HAP-1 (cell line): ENCODE measurements around the gene C5.
"Not testable (repeated sequence)": the region's sequence is repeated elsewhere in the genome, so short reads cannot be mapped to it uniquely, and the experiment has no call there.

Experiments
- DNase-seq, 2 experiments: peaks; one replicate each; pipeline ENCODE4 v3.0.0-alpha.2; 2016 to 2020; ENCODE audit warnings: low spot score in 2 of 2
- H3K27me3 ChIP-seq: fragments of 250-450 bp; sonication (Bioruptor Pico); 2 replicates; pipeline ENCODE4 v1.5.1; 2020; ENCODE audit warnings: low read depth, mild to moderate bottlenecking, moderate library complexity
- H3K36me3 ChIP-seq: fragments of 250-450 bp; sonication (Bioruptor Pico); replicated peaks from 2 replicates; pipeline ENCODE4 v1.5.1; 2020; ENCODE audit warnings: mild to moderate bottlenecking
- H3K4me1 ChIP-seq: fragments of 250-450 bp; sonication (Bioruptor Pico); 2 replicates; pipeline ENCODE4 v1.5.1; 2020; ENCODE audit warnings: mild to moderate bottlenecking
- H3K4me3 ChIP-seq: fragments of 250-450 bp; sonication (Bioruptor Pico); 2 replicates; pipeline ENCODE4 v1.5.1; 2020; ENCODE audit warnings: mild to moderate bottlenecking, moderate library complexity
- H3K9me3 ChIP-seq: fragments of 250-450 bp; sonication (Bioruptor Pico); 2 replicates; pipeline ENCODE4 v1.5.1; 2020; ENCODE audit warnings: mild to moderate bottlenecking, moderate library complexity
- in situ Hi-C: fragments of 300-500 bp; cut with MboI; formaldehyde crosslinking; loops from 3 replicates; pipeline ENCODE4 v1.14.3; 2020; ENCODE audit warnings: low sequenced_read_pairs, inconsistent platforms, mixed read lengths

C5 gene

DNA sequence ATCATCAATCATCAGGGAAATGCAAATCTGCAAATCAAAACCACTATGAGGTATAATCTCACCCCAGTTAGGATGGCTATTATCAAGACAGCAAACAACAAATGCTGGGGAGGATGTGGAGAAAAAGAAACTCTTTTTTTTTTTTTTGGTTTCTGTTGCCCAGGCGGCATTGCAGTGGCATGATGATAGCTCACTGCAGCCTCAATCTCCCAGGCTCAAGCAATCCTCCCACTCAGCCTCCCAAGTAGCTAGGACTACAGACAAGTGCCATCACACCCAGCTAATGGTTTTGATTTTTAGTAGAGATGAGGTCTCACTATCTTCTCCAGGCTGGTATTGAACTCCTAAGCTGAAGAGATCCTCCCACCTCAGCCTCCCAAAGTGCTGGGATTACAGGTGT is 19.3 kb upstream of the C5 start:
- in situ Hi-C loops = loop anchor here (10.0 kb wide), 2 partner anchors 85 to 315 kb away; no protein-coding TSS in a partner anchor
- no peaks in the 10 kb centered on the region for H3K36me3 ChIP-seq
- H3K4me1 ChIP-seq = peaks cover 7% of the 10 kb centered on the region
- no peaks in the 10 kb centered on the region for H3K27me3 ChIP-seq
- no peak overlapping the region for H3K4me3 ChIP-seq
- DNase-seq = no peak
- H3K9me3 ChIP-seq = no peaks in the 10 kb centered on the region

DNA sequence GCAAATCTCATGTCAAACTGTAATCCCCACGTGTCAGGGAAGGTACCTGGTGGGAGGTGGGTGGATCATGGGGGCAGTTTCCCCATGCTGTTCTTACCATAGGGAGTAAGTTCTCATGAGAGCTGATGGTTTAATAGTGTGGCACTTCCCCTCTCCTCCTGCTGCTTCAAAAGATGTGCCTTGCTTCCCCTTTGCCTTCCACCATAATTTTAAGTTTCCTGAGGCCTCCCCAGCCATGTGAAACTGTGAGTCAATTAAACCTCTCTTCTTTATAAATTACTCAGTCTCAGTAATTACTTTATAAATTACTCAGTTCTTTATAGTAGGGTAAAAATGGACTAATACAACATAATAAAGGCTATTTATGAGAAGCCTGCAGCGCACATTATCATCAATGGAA is 17.6 kb upstream of the C5 start:
- no peak for DNase-seq
- no peaks in the 10 kb centered on the region; the same call in 1 of the 2 replicates for H3K4me1 ChIP-seq
- in situ Hi-C loops = loop anchor here (10.0 kb wide), 2 partner anchors 83 to 313 kb away; no protein-coding TSS in a partner anchor
- no peaks in the 10 kb centered on the region for H3K36me3 ChIP-seq
- no peak overlapping the region for H3K4me3 ChIP-seq
- no peaks in the 10 kb centered on the region for H3K27me3 ChIP-seq
- H3K9me3 ChIP-seq = no peaks in the 10 kb centered on the region

DNA sequence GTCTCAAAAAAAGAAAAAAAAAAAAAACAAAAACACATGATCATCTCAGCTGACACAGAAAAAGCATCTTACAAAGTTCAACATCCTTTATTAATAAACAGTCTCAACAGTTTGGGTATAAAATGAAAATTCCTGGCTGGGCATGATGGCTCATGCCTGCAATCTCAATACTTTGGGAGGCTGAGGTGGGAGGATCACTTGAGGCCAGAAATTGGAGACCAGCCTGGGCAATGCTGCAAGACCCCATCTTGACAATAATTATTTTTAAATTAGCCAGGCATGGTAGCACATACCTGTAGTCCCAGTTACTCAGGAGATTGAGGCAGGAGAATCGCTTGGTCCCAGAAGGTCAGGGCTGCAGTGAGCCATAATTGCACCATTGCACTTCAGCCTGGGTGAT is 16.8 kb upstream of the C5 start:
- DNase-seq = no peak
- in situ Hi-C loops = loop anchor here (10.0 kb wide), 2 partner anchors 82 to 312 kb away; no protein-coding TSS in a partner anchor
- no peaks in the 10 kb centered on the region; the same call in 1 of the 2 replicates for H3K4me1 ChIP-seq
- no peaks in the 10 kb centered on the region for H3K36me3 ChIP-seq
- H3K9me3 ChIP-seq = no peaks in the 10 kb centered on the region
- H3K4me3 ChIP-seq = no peak overlapping the region
- H3K27me3 ChIP-seq = no peaks in the 10 kb centered on the region

DNA sequence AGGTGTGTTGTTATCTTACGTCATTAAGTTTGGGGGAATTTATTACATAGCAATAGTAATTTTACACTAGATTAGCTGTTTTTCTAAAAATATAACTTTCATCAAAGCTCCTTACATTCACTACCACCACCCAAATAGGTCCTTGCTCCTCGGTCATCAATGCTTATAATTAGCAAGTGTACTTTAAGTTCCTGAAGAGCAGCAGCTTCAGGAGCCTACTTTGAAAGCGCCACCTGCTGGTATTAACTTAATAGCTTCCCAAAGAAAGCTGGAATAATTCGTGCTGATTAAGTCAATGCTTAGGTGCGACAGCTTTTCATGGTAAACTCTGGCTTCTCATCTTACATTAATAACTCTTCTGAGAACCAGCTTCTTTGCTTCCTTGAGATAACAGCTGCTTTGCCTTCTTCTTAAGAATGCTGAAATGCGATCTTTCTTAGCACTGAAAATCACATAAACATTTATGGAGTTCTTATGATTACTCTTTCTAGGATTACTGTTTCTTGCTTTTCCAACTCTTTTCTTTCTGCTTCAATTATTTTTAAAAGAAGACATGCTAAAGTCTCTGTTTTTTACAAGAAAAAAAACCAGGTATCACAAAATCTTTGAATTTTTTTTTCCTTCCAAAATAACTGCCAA is 10.0 kb upstream of the C5 start:
- peaks cover 7% of the 10 kb centered on the region for H3K4me1 ChIP-seq
- no peaks in the 10 kb centered on the region for H3K36me3 ChIP-seq
- in situ Hi-C loops = loop anchor here (10.0 kb wide), 2 partner anchors 75 to 305 kb away; no protein-coding TSS in a partner anchor
- no peak overlapping the region for H3K4me3 ChIP-seq
- DNase-seq = peak; percentile 62 to 65
- peaks cover 3% of the 10 kb centered on the region for H3K9me3 ChIP-seq
- H3K27me3 ChIP-seq = peaks cover 4% of the 10 kb centered on the region; the same call in 1 of the 2 replicates

GRCh38 chr9:121059513-121059912 is 9.4 kb upstream of the C5 start:
- H3K4me3 ChIP-seq = no peak overlapping the region
- in situ Hi-C loops = no loop called here
- H3K36me3 ChIP-seq = no peaks in the 10 kb centered on the region
- H3K9me3 ChIP-seq = peaks cover 3% of the 10 kb centered on the region
- peaks cover 4% of the 10 kb centered on the region; the same call in 1 of the 2 replicates for H3K27me3 ChIP-seq
- DNase-seq = no peak
- H3K4me1 ChIP-seq = peaks cover 7% of the 10 kb centered on the region

- Histone ChIP-seq H3K4me3 (no peak overlapping the region), H3K9me3 (peaks cover 3% of the 10 kb centered on the region), H3K4me1 (peaks cover 7% of the 10 kb centered on the region), H3K27me3 (peaks cover 4% of the 10 kb centered on the region; the same call in 1 of the 2 replicates), H3K36me3 (no peaks in the 10 kb centered on the region)
- DNase-seq = no peak
- in situ Hi-C loops = no loop called here
Observed at GRCh38 chr9:121057821-121058220, 7.7 kb upstream of the C5 start.

GRCh38 chr9:121055642-121056143 is 5.6 kb upstream of the C5 start:
- DNase-seq = peak in 1 of 2 experiments; percentile 41

DNA sequence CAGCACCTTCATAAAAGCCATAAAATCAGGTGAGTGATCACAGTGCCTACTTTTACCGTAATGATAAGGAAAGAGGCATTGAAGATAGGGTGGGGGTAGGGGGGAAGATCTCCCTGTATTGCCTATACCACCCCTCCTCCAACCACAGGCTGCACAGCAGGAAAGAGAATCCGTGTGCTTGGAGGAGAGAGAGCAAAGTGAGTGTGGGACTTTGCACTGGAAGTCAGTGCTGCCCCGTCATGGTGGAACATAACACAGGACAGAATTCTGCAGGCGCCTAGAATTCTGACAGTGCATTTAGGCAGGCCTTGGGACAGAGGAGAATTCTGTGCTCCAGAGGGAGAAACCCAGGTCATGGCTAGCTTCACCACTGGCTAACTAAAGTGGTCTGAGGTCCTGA is 3.5 kb upstream of the C5 start:
- no peak overlapping the region for H3K4me3 ChIP-seq
- H3K4me1 ChIP-seq = peaks cover 7% of the 10 kb centered on the region
- peaks cover 3% of the 10 kb centered on the region for H3K9me3 ChIP-seq
- in situ Hi-C loops = no loop called here
- no peak for DNase-seq
- no peaks in the 10 kb centered on the region for H3K36me3 ChIP-seq
- peaks cover 4% of the 10 kb centered on the region; the same call in 1 of the 2 replicates for H3K27me3 ChIP-seq

More at GRCh38 chr9:121055642-121056143, 5.6 kb upstream of the C5 start:
- in situ Hi-C loops = no loop called here
- Histone ChIP-seq H3K36me3 (no peaks in the 10 kb centered on the region), H3K9me3 (peaks cover 3% of the 10 kb centered on the region), H3K27me3 (peaks cover 4% of the 10 kb centered on the region; the same call in 1 of the 2 replicates), H3K4me3 (no peak overlapping the region), H3K4me1 (peaks cover 7% of the 10 kb centered on the region)

- H3K4me1 ChIP-seq = no peaks in the 10 kb centered on the region
- H3K9me3 ChIP-seq = no peaks in the 10 kb centered on the region
- no peak for DNase-seq
- H3K36me3 ChIP-seq = no peaks in the 10 kb centered on the region
- no peak overlapping the region for H3K4me3 ChIP-seq
- in situ Hi-C loops = no loop called here
- H3K27me3 ChIP-seq = no peaks in the 10 kb centered on the region
Observed at GRCh38 chr9:121048618-121049017, 1.5 kb downstream of the C5 start.

DNA sequence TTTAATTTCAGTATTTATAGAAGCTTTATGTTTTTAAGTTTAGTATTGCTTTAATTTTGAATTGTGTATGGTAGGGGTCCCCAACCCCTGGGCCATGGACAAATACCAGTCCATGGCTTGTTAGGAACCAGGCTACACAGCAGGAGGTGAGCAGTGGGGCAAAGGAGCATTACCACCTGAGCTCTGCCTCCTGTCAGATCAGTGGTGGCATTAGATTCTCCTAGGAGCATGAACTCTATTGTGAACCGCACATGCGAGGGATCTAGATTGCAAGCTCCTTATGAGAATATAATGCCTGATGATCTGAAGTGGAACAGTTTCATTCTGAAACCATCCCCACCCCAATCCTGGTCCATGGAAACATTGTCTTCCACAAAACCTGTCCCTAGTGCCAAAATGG is 1.9 kb downstream of the C5 start:
- H3K4me3 ChIP-seq = no peak overlapping the region
- H3K36me3 ChIP-seq = no peaks in the 10 kb centered on the region
- H3K4me1 ChIP-seq = no peaks in the 10 kb centered on the region
- DNase-seq = no peak
- in situ Hi-C loops = no loop called here
- H3K9me3 ChIP-seq = no peaks in the 10 kb centered on the region
- no peaks in the 10 kb centered on the region for H3K27me3 ChIP-seq

DNA sequence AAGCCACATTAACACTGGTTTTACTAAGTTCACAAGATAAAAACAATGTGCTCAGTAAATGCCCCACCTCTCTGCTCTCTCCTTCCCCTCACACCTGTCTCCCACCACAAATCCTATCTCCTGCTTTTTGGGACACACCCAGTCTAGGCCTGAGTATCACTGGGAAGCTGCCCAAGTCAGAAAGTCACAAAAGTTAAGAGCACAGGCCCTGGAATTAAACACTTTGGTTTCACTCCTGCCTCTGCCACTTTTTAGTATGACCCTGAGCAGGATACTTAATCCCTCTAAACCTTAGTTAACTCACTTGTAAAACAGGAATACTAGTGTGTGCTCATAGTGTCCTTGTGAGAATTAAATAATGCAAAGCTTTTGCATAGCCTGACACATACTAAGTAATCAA is 11.3 kb downstream of the C5 start:
- Histone ChIP-seq H3K36me3 (no peaks in the 10 kb centered on the region), H3K27me3 (no peaks in the 10 kb centered on the region), H3K9me3 (no peaks in the 10 kb centered on the region), H3K4me1 (no peaks in the 10 kb centered on the region), H3K4me3 (no peak overlapping the region)
- no peak for DNase-seq
- in situ Hi-C loops = no loop called here

DNA sequence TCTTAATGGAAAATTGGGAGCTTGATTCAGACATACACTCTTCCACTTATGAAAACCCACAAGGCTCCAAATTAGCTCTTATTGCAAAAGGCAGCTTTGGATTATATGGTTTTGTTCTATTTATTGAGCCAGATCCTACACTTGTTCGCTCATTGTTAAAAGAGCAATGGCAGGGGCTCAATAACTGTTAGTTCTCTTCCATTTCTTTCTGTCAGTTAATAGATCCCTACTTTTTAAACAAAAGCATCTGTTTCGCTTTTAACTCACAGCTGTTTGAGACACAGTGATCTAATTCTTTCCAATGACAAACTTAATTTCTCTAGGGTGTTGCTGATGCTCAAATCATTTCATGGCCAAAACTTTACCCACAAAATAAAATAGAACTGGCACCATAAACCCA is 11.7 kb downstream of the C5 start:
- in situ Hi-C loops = no loop called here
- Histone ChIP-seq H3K4me1 (no peaks in the 10 kb centered on the region), H3K4me3 (no peak overlapping the region), H3K36me3 (no peaks in the 10 kb centered on the region), H3K27me3 (no peaks in the 10 kb centered on the region), H3K9me3 (no peaks in the 10 kb centered on the region)
- no peak for DNase-seq

GRCh38 chr9:121035717-121036116 is 14.4 kb downstream of the C5 start:
- H3K4me3 ChIP-seq, DNase-seq, in situ Hi-C loops, H3K4me1 ChIP-seq, H3K36me3 ChIP-seq, H3K27me3 ChIP-seq, H3K9me3 ChIP-seq: not testable (repeated sequence)

- in situ Hi-C loops = no loop called here
- Histone ChIP-seq H3K4me1 (no peaks in the 10 kb centered on the region), H3K4me3 (no peak overlapping the region), H3K36me3 (no peaks in the 10 kb centered on the region), H3K9me3 (no peaks in the 10 kb centered on the region), H3K27me3 (no peaks in the 10 kb centered on the region; the same call in 1 of the 2 replicates)
- no peak for DNase-seq
Observed at GRCh38 chr9:121034529-121034928, 15.5 kb downstream of the C5 start.
